D721Med (cell line): ENCODE results near the gene F2R.
"Not testable (repeated sequence)": the region's sequence is repeated elsewhere in the genome, so short reads cannot be mapped to it uniquely, and the experiment has no call there.

Experiments
- DNase-seq: peaks from one replicate; pipeline ENCODE4 v3.0.0; 2011; ENCODE audit warnings: low spot score; ENCODE audit not compliant: insufficient read length
- FAIRE-seq: peaks from 2 replicates; lab custom pipeline; 2011; peaks lifted over from hg19 to GRCh38; lab: Jason Lieb, UNC
- TF ChIP-seq, protein P1 (sequence below): IDR thresholded peaks from 2 replicates; pipeline ENCODE4 v1.5.1; 2012; ENCODE audit warnings: mild to moderate bottlenecking, control low read depth; ENCODE audit not compliant: insufficient read depth; ENCODE audit errors: missing control alignments

The F2R gene

DNA sequence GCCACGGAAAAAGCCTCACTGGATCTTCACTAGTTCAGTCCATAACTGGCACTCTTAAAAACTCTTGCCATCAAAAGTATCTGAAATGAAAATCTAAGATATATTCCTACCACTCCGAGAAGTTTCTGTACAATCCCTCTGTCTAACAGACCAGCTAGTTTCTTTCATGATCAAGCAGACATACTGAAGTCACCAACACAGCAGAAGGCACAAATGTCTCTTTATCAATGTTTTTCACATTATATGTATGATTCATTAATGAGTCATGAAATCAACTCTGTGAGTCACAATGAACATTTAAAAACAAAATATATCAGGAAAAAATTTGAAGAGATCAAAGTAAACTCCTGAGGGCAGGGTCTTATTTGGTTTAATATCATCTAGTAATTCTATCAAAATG lies 50.8 kb downstream of the F2R start:
- FAIRE-seq: no peak
- TF ChIP-seq, protein P1, sequence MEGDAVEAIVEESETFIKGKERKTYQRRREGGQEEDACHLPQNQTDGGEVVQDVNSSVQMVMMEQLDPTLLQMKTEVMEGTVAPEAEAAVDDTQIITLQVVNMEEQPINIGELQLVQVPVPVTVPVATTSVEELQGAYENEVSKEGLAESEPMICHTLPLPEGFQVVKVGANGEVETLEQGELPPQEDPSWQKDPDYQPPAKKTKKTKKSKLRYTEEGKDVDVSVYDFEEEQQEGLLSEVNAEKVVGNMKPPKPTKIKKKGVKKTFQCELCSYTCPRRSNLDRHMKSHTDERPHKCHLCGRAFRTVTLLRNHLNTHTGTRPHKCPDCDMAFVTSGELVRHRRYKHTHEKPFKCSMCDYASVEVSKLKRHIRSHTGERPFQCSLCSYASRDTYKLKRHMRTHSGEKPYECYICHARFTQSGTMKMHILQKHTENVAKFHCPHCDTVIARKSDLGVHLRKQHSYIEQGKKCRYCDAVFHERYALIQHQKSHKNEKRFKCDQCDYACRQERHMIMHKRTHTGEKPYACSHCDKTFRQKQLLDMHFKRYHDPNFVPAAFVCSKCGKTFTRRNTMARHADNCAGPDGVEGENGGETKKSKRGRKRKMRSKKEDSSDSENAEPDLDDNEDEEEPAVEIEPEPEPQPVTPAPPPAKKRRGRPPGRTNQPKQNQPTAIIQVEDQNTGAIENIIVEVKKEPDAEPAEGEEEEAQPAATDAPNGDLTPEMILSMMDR: no peak

DNA sequence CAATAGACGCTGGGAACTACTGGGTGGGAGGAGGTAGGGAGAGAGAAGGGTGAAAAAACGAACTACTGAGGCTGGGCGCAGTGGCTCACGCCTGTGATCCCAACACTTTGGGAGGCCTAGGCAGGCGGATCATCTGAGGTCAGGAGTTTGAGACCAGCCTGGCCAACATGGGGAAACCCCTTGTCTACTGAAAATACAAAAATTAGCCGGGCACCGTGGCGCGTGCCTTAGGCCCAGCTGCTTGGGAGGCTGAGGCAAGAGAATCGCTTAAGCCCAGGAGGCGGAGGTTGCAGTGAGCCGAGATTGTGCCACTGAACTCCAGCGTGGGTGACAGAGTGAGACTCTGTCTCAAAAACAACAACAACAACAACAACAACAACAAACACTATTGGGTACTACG lies 55.1 kb downstream of the F2R start:
- not testable (repeated sequence) for FAIRE-seq, DNase-seq

More for the DNA sequence above, 50.8 kb downstream of the F2R start:
- no peak for DNase-seq

DNA sequence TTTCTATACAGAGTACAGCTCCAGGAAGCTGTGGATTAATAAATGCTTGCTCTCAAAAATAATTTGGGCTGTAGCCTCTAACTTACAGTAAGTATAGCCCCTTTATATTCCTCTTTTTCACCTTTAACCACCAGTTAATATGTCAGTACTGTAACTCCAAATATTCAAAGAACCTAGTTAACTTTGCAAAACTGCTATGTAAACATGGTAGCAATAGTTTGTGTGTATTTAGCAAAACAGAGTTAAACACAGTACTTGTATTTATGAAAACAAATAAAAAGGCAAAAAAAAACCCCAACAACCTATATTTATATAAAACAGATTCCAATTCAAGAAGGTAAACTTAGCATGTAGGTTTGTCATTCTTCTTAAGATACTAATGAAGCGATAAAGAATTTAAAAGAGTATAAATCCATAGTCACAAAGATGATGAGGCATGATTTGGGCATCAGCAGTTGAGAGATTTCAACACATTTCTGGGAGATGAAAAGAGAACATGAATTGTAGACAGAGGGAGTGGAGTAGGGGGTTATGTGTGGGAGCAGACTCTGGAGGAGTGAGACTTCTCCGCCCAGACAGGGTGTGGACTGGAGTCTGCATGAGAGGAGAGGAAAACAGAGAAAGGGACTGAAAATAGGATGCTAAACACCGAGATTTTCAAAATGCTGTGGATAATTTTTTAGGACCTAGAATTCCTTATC lies 55.9 kb downstream of the F2R start:
- FAIRE-seq: no peak
- TF ChIP-seq, protein P1: no peak
- DNase-seq: no peak

DNA sequence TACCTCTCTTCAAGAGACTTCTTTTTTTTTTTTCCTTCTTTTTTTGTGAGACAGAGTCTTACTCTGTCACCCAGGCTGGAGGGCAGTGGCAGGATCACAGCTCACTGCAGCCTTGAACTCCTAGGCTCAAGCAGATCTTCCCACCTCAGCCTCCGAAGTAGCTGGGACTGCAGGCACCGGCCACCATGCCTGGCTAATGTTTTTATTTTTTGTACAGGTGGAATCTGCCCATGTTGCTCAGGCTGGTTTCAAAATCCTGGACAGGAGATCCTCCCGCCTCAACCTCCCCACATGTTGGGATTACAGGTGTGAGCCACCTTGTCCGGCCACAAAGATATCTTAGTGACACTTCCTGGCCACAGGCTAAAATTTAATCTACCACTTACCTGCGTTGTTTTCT lies 60.0 kb downstream of the F2R start:
- DNase-seq (no peak), FAIRE-seq (no peak)
- TF ChIP-seq, protein P1: no peak

DNA sequence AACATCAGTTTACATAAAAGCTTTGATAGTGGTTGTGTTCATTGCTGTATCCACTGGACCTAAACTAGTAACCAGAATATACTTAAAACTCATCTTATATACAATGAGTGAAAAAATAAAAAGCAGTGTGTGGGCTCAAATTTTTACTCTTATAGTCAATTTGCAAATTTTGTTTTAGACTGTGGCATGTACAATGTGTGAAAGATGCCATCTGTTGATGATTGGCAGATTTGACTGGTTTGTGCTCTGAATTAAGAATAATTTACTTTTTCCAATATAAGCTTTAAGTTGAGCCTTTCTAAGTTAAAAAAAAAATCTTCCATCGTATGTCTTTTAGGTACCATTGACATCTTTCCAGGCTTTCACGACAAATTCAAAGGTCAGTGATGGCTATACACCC lies 60.5 kb downstream of the F2R start:
- DNase-seq: no peak
- TF ChIP-seq, protein P1: no peak
- FAIRE-seq: no peak

DNA sequence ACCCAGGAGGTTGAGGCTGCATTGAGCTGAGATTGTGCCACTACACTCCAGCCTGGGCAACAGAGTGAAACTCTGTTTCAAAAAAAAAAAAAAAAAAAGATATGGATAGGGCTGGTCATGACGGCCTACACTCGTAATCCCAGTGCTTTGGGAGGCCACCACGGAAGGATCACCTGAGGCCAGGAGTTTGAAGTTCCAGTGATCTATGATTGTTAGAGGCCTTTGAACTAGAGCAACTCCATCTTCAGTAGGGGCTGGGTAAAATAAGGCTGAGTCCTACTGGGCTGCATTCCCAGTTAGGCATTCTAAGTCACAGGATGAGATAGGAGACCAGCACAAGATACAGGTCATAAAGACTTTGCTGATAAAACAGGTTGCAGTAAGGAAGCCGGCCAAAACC lies 64.7 kb downstream of the F2R start:
- DNase-seq, FAIRE-seq: not testable (repeated sequence)

DNA sequence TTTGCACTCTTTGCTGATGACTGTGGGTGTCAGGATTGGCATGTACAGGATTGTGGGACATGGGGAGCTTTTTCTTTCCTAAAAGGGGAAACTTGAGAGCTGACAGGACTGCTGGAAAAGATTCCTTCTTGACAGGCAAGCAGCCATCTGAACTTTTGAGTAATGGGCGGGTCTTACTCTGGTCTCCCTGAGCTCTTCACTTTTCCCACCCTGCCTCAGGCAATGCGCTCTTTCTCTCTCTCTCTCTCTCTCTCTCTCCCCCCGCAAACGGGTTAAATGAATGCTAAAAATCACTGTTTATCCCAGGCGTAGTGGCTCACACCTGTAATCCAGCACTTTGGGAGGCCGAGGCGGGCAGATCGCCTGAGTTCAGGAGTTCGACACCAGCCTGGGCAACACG lies 65.8 kb downstream of the F2R start:
- DNase-seq (no peak), FAIRE-seq (no peak)
- TF ChIP-seq, protein P1: no peak

DNA sequence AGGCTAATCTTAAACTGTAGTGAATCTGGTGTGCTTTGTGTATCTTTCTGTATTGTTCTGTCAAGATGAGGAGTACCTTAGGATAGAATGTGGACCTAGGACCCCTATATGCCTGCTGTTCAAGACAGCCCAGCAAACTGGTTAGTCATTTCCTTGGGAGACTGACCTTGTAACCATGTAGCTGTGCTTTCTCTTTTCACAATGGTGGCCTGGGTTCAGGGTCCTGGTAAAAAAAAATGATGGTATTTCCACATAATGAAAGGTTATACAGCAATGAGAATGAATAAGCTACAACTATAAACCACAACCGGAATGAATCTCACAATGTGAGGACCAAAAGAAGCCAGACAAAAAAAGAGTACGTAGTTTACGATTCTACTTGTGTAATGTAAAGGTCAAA lies 66.5 kb downstream of the F2R start:
- TF ChIP-seq, protein P1: no peak
- DNase-seq (no peak), FAIRE-seq (no peak)
